Activated CD4-positive, alpha-beta memory T cell treated with anti-CD3 and anti-CD28 coated beads, Interleukin-2, amount 10 ng/mL, durations not matched to agents 7 days and 5 days (primary cell): ENCODE results near the gene TMEM63C. TPM values are rescaled to one million over a fixed set of nuclear protein-coding genes. Genes with fewer than 3 reads are reported as not detected.

ENCODE experiments used
- CTCF ChIA-PET: fragments of 350-600 bp; sonication (Branson Sonifier 250); formaldehyde crosslinking; loops from one replicate; lab custom pipeline; 2021; ENCODE audit warnings: antibody characterized with exemption, inconsistent platforms; lab: Charles Lee
- POLR2A ChIA-PET: fragments of 350-600 bp; sonication (Branson Sonifier 250); formaldehyde crosslinking; loops from one replicate; lab custom pipeline; 2021; ENCODE audit warnings: antibody characterized with exemption; lab: Charles Lee
- DNase-seq: peaks from one replicate; pipeline ENCODE4 v3.0.0-alpha.2; 2020
- H3K27ac Mint-ChIP-seq: one replicate; pipeline ENCODE4 v1.8.0; 2021; ENCODE audit warnings: mild to moderate bottlenecking, mixed read lengths
- H3K27me3 Mint-ChIP-seq: one replicate; pipeline ENCODE4 v1.8.0; 2021; ENCODE audit warnings: mixed read lengths
- H3K36me3 Mint-ChIP-seq: one replicate; pipeline ENCODE4 v1.8.0; 2021; ENCODE audit warnings: low read depth, mixed read lengths
- H3K4me1 Mint-ChIP-seq: one replicate; pipeline ENCODE4 v1.8.0; 2021; ENCODE audit warnings: mixed read lengths
- H3K4me3 Mint-ChIP-seq: one replicate; pipeline ENCODE4 v1.8.0; 2021; ENCODE audit warnings: mild to moderate bottlenecking, mixed read lengths
- H3K9me3 Mint-ChIP-seq: one replicate; pipeline ENCODE4 v1.8.0; 2021; ENCODE audit warnings: mixed read lengths
- total RNA-seq, 2 experiments: library from RNA; stranded (reverse); gene quantifications; one replicate each; pipeline ENCODE4 v1.2.3, GENCODE V29; 2021

TMEM63C gene, protein sequence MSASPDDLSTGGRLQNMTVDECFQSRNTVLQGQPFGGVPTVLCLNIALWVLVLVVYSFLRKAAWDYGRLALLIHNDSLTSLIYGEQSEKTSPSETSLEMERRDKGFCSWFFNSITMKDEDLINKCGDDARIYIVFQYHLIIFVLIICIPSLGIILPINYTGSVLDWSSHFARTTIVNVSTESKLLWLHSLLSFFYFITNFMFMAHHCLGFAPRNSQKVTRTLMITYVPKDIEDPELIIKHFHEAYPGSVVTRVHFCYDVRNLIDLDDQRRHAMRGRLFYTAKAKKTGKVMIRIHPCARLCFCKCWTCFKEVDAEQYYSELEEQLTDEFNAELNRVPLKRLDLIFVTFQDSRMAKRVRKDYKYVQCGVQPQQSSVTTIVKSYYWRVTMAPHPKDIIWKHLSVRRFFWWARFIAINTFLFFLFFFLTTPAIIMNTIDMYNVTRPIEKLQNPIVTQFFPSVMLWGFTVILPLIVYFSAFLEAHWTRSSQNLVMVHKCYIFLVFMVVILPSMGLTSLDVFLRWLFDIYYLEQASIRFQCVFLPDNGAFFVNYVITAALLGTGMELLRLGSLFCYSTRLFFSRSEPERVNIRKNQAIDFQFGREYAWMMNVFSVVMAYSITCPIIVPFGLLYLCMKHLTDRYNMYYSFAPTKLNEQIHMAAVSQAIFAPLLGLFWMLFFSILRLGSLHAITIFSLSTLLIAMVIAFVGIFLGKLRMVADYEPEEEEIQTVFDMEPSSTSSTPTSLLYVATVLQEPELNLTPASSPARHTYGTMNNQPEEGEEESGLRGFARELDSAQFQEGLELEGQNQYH
- total RNA-seq: 1 to 10 TPM; 1.5 to 1.9 TPM

- Mint-ChIP-seq H3K4me3 (peak within 1 kb of the TSS; percentile 43), H3K36me3 (no peaks in the 10 kb centered on the region), H3K27ac (no peak within 1 kb of the TSS), H3K4me1 (peaks cover 17% of the 10 kb centered on the region), H3K27me3 (peaks cover 16% of the 10 kb centered on the region), H3K9me3 (no peaks in the 10 kb centered on the region)
- POLR2A ChIA-PET: no interaction called here
- peak; percentile 54 for DNase-seq
- CTCF ChIA-PET: interaction anchor here (1.8 kb wide), 1 partner anchor 9 kb away, joined by 5 read pairs; no protein-coding TSS in a partner anchor
Measured at GRCh38 chr14:77181603-77182437, at the start of gene TMEM63C. TMEM63C (plus strand) TSS chr14:77181798; CDS start chr14:77218814, 37,016 bp downstream.

GRCh38 chr14:77131871-77132486, 49.6 kb upstream of the TMEM63C start:
- Mint-ChIP-seq H3K27ac (no peak overlapping the region), H3K4me1 (no peaks in the 10 kb centered on the region), H3K36me3 (no peaks in the 10 kb centered on the region), H3K4me3 (no peak overlapping the region), H3K9me3 (no peaks in the 10 kb centered on the region), H3K27me3 (peaks cover 54% of the 10 kb centered on the region)
- DNase-seq: no peak
- POLR2A ChIA-PET: no interaction called here
- CTCF ChIA-PET: no interaction called here

DNA sequence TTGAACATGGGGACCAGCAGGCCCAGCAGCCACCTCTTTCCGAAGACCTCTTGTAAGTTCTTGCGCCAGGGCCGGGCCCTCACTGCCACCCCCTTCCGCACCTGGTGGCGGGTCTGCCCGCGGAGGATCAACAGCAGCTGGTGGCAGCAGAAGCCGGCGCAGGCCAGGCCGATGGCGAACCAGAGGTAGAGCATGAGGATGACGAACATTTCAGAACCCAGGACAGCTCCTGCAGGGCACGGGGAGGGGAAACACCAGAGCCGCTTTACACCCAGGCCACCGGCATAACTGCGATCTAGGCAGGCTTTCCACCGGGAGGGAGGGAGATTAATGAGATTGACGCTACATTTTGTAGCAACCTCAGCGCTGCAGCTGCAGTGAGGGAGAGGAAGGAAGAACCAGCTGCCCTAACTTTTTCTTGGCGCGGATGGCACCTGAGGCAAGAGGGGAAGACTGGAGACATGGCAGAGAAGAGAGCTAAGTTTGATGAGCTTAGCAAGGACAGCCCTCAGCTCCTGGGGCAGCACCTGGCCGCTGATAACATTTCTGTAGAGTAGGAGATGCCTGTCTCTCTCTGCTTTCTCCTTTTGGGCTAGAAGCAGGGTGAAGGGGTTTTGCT, 47.8 kb upstream of the TMEM63C start:
- H3K27ac Mint-ChIP-seq: no peak overlapping the region
- ChIA-PET POLR2A (no interaction called here), CTCF (interaction anchor here (0.9 to 1.8 kb wide), 5 partner anchors 8 to 80 kb away, joined by 3 to 5 read pairs (median 4); no protein-coding TSS in a partner anchor)
- no peaks in the 10 kb centered on the region for H3K36me3 Mint-ChIP-seq
- H3K9me3 Mint-ChIP-seq: no peaks in the 10 kb centered on the region
- H3K27me3 Mint-ChIP-seq: peaks cover 54% of the 10 kb centered on the region
- H3K4me3 Mint-ChIP-seq: no peak overlapping the region
- no peaks in the 10 kb centered on the region for H3K4me1 Mint-ChIP-seq
- peak; percentile 70 for DNase-seq

- ChIA-PET POLR2A (no interaction called here), CTCF (interaction anchor here (1.3 kb wide), 1 partner anchor 177 kb away, joined by 6 read pairs; no protein-coding TSS in a partner anchor)
- no peak overlapping the region for H3K27ac Mint-ChIP-seq
- no peaks in the 10 kb centered on the region for H3K36me3 Mint-ChIP-seq
- H3K4me3 Mint-ChIP-seq: no peak overlapping the region
- H3K4me1 Mint-ChIP-seq: peaks cover 11% of the 10 kb centered on the region
- DNase-seq: no peak
- peaks cover 64% of the 10 kb centered on the region for H3K27me3 Mint-ChIP-seq
- H3K9me3 Mint-ChIP-seq: no peaks in the 10 kb centered on the region
Measured at GRCh38 chr14:77139022-77139421, 42.6 kb upstream of the TMEM63C start.

- H3K36me3 Mint-ChIP-seq: no peaks in the 10 kb centered on the region
- H3K27ac Mint-ChIP-seq: no peak overlapping the region
- peaks cover 11% of the 10 kb centered on the region for H3K4me1 Mint-ChIP-seq
- peak overlapping the region; percentile 15 for H3K4me3 Mint-ChIP-seq
- DNase-seq: peak; percentile 54
- no peaks in the 10 kb centered on the region for H3K9me3 Mint-ChIP-seq
- peaks cover 63% of the 10 kb centered on the region for H3K27me3 Mint-ChIP-seq
- CTCF ChIA-PET: interaction anchor here (0.7 to 2.9 kb wide), 5 partner anchors 10 to 177 kb away, joined by 3 to 9 read pairs (median 4); no protein-coding TSS in a partner anchor
- POLR2A ChIA-PET: interaction anchor here (2.0 kb wide), 1 partner anchor 16 kb away, joined by 4 read pairs; no protein-coding TSS in a partner anchor
Measured at GRCh38 chr14:77139540-77140358, 41.8 kb upstream of the TMEM63C start.

DNA sequence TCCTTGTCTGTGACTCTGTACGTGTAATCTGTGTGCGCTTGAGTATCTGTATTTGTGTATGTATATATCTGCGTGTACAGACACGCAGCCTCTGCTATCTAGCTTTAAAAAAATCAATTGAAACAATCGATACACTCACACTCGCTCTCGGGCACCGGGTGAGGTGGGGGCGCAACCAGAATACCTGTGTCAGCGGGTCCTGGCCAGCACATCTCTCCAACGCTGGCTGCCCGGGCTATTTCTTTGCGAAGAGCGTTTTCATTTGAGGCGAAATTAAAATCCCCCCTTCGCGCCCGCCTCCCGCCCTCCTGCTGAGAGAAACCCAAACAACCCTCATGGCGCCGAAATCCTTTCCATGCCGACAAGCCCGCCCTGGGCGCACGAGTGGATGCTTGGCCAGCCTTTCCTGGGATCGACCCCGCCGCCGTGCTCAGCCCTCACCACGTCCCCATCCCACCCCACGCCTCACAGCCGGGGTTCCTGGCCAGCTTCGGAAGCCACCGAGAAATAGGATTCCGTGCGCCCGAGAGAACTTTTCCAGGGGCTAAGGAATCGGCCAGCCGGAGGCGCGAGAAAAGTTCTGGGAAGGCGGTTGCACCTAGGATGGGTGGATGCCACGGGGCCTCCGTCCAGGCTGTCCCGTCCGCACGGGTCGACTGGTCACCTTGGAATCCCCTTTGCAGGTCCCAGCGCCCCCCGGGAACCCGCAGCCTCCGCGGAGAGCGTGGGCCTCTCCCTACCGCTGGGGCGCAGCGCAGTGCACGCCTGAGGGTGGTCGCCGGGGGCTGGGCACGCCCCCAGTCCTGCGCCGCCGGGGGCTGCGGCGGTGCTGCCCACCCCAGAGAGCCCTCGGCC, 41.0 kb upstream of the TMEM63C start:
- H3K9me3 Mint-ChIP-seq: no peaks in the 10 kb centered on the region
- POLR2A ChIA-PET: interaction anchor here (2.0 kb wide), 1 partner anchor 17 kb away, joined by 4 read pairs; no protein-coding TSS in a partner anchor
- DNase-seq: no peak
- peaks cover 11% of the 10 kb centered on the region for H3K4me1 Mint-ChIP-seq
- H3K36me3 Mint-ChIP-seq: no peaks in the 10 kb centered on the region
- H3K27me3 Mint-ChIP-seq: peaks cover 67% of the 10 kb centered on the region
- CTCF ChIA-PET: interaction anchor here (0.9 to 3.1 kb wide), 6 partner anchors 9 to 176 kb away, joined by 3 to 9 read pairs (median 5); no protein-coding TSS in a partner anchor
- H3K4me3 Mint-ChIP-seq: peak overlapping the region; percentile 15
- no peak overlapping the region for H3K27ac Mint-ChIP-seq

DNA sequence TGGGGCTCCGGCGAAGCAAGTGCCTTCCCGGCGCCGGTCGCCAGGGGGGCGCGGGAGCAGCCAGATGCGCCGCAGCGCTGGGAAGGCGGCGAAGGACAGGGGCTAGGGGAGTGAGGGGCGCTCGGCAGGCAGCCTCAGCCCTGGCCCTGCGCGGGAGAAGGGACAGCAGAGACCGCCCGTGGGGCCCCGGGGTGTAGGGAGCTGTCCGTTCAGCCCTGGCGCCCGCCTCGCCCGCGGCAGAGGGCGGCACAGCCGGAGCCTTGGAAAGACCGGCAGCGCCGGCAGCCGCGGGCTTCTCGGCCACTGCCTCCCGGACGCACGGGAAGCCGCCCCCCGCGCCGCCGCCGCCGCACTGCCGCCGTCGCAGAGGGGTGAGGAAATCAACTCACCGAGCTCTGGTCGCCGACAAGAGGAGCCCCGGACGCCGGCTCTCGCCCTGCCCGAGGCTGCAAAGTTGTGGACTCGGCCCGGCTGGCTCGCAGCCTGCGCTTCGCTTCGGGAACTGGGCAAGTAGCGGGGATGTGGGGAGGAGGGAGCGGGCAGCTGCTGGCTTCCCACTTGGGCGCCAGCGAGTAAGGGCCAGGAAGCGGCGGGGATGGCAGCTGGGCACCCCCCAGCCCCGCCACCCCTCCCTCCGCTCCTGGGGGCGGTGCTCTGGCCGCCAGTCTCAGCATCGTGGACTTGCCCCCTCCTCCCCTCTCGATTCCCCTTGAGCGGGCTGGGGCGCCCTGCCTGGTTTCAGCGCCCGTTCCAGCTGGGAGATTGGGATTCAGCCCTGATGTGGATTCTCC, 40.2 kb upstream of the TMEM63C start, which contains the start of gene ZDHHC22:
Gene ZDHHC22, minus strand, starts transcription at position 578 of the 791 bp plus-strand sequence. CDS start 2,053 bp downstream, outside the sequence.
- Mint-ChIP-seq H3K36me3 (no peaks in the 10 kb centered on the region), H3K27ac (no peak within 1 kb of the TSS), H3K9me3 (no peaks in the 10 kb centered on the region), H3K4me1 (peaks cover 11% of the 10 kb centered on the region), H3K4me3 (no peak within 1 kb of the TSS), H3K27me3 (peaks cover 75% of the 10 kb centered on the region)
- ChIA-PET CTCF (interaction anchor here (0.9 to 3.1 kb wide), 3 partner anchors 9 to 71 kb away, joined by 4 to 9 read pairs (median 9); no protein-coding TSS in a partner anchor), POLR2A (interaction anchor here (2.0 kb wide), 1 partner anchor 18 kb away, joined by 4 read pairs; no protein-coding TSS in a partner anchor)
- no peak for DNase-seq

GRCh38 chr14:77142005-77142800, 39.4 kb upstream of the TMEM63C start:
- no peak for DNase-seq
- no peak overlapping the region for H3K4me3 Mint-ChIP-seq
- no peaks in the 10 kb centered on the region for H3K9me3 Mint-ChIP-seq
- H3K4me1 Mint-ChIP-seq: peaks cover 11% of the 10 kb centered on the region
- ChIA-PET POLR2A (interaction anchor here (1.5 kb wide), 1 partner anchor 18 kb away, joined by 3 read pairs; no protein-coding TSS in a partner anchor), CTCF (interaction anchor here (0.9 to 3.1 kb wide), 6 partner anchors 8 to 70 kb away, joined by 3 to 9 read pairs (median 4); no protein-coding TSS in a partner anchor)
- peaks cover 79% of the 10 kb centered on the region for H3K27me3 Mint-ChIP-seq
- no peak overlapping the region for H3K27ac Mint-ChIP-seq
- H3K36me3 Mint-ChIP-seq: no peaks in the 10 kb centered on the region

GRCh38 chr14:77143071-77143470, 38.5 kb upstream of the TMEM63C start:
- Mint-ChIP-seq H3K4me1 (peaks cover 11% of the 10 kb centered on the region), H3K36me3 (no peaks in the 10 kb centered on the region), H3K27me3 (peaks cover 76% of the 10 kb centered on the region), H3K27ac (no peak overlapping the region), H3K9me3 (no peaks in the 10 kb centered on the region), H3K4me3 (no peak overlapping the region)
- DNase-seq: no peak
- POLR2A ChIA-PET: interaction anchor here (1.5 kb wide), 1 partner anchor 19 kb away, joined by 3 read pairs; no protein-coding TSS in a partner anchor
- CTCF ChIA-PET: interaction anchor here (1.0 to 3.1 kb wide), 5 partner anchors 8 to 173 kb away, joined by 3 to 9 read pairs (median 3); no protein-coding TSS in a partner anchor
